HepG2 (cell line): ENCODE measurements around the gene CNTROB. TPM values are rescaled to one million over a fixed set of nuclear protein-coding genes. Genes with fewer than 3 reads are reported as not detected.

Source experiments
- ATAC-seq: fragments of 200-7000 bp; cut with Tn5 transposase; 3 replicates; pipeline ENCODE4 v1.9.1; 2020; ENCODE audit warnings: mild to moderate bottlenecking, moderate library complexity
- BruUV-seq: library from RNA; stranded (reverse); fragments of 400-500 nt; replicated peaks from 2 replicates; lab custom pipeline; 2021; lab: Mats Ljungman, UMichigan
- CTCF ChIA-PET: fragments of 300-600 bp; formaldehyde crosslinking; extraction: SDS; loops from one replicate; lab custom pipeline; 2021; ENCODE audit warnings: low total read pairs, inconsistent platforms, low intra/inter-chr PET ratio; lab: Yijun Ruan, JAX
- POLR2A ChIA-PET: fragments of 350-600 bp; sonication (Branson Sonifier 250); formaldehyde crosslinking; loops from one replicate; lab custom pipeline; 2020; ENCODE audit warnings: antibody characterized with exemption, inconsistent platforms; lab: Yijun Ruan, JAX
- DNase-seq: peaks from one replicate; pipeline ENCODE4 v3.0.0-alpha.2; 2015; ENCODE audit warnings: low spot score
- FAIRE-seq: peaks from 3 replicates; lab custom pipeline; 2011; peaks lifted over from hg19 to GRCh38; lab: Jason Lieb, UNC
- H2AFZ ChIP-seq: one replicate; pipeline ENCODE4 v1.6.1; 2011; ENCODE audit warnings: low read length, inconsistent platforms
- H3K27ac ChIP-seq: fragments of 300-600 bp; 3 replicates; pipeline ENCODE4 v1.8.0; 2011; ENCODE audit warnings: mixed run types, mild to moderate bottlenecking, mixed read lengths, low read length, inconsistent platforms; ENCODE audit not compliant: insufficient read depth; ENCODE audit errors: extremely low read length
- H3K27me3 ChIP-seq, 2 experiments: fragments of 200-600 bp in 1 of 2; 2 replicates in 1 of 2; 3 replicates in 1 of 2; pipeline versions ENCODE4 v1.6.0 to v1.8.0; 2011; ENCODE audit warnings: low read length in 2 of 2, mild to moderate bottlenecking in 2 of 2, moderate library complexity in 2 of 2, inconsistent platforms in 1 of 2; ENCODE audit not compliant: insufficient read depth in 2 of 2, control insufficient read depth in 1 of 2
- H3K36me3 ChIP-seq, 2 experiments: fragments of 200-600 bp in 1 of 2; replicated peaks in 1 of 2; 2 replicates in 1 of 2; 3 replicates in 1 of 2; pipeline versions ENCODE4 v1.5.1 to v1.8.0; 2011; ENCODE audit warnings: low read length in 2 of 2, inconsistent platforms in 1 of 2; ENCODE audit not compliant: insufficient read depth in 2 of 2, control insufficient read depth in 1 of 2
- H3K4me1 ChIP-seq: 2 replicates; pipeline ENCODE4 v1.5.1; 2012; ENCODE audit warnings: low read length, inconsistent platforms; ENCODE audit not compliant: insufficient read depth
- H3K4me2 ChIP-seq: 2 replicates; pipeline ENCODE4 v1.6.0; 2011; ENCODE audit warnings: low read depth, low read length, inconsistent platforms
- H3K4me3 ChIP-seq, 3 experiments: fragments of 200-600 bp in 1 of 3; sonication (generic), shearing (Covaris generic) in 1 of 3; replicated peaks in 1 of 3; 2 replicates each; pipeline ENCODE4 v1.5.1; 2011 to 2016; ENCODE audit warnings: low read length in 3 of 3, inconsistent platforms in 2 of 3, low read depth in 2 of 3, mild to moderate bottlenecking in 2 of 3, control low read depth in 1 of 3, mixed read lengths in 1 of 3; ENCODE audit not compliant: insufficient read depth in 1 of 3
- H3K79me2 ChIP-seq: one replicate; pipeline ENCODE4 v1.6.1; 2011; ENCODE audit warnings: low read length, inconsistent platforms; ENCODE audit not compliant: insufficient read depth
- H3K9ac ChIP-seq: 2 replicates; pipeline ENCODE4 v1.6.0; 2011; ENCODE audit warnings: mild to moderate bottlenecking, low read depth, low read length, inconsistent platforms; ENCODE audit not compliant: insufficient read depth
- H3K9me3 ChIP-seq: 2 replicates; pipeline ENCODE4 v1.5.1; 2012; ENCODE audit warnings: mild to moderate bottlenecking, low read length
- H4K20me1 ChIP-seq: 2 replicates; pipeline ENCODE4 v1.6.0; 2011; ENCODE audit warnings: inconsistent platforms, mild to moderate bottlenecking, low read length, moderate library complexity; ENCODE audit not compliant: insufficient read depth
- CREM ChIP-seq, 2 experiments: sonication (generic) in 1 of 2; formaldehyde crosslinking in 1 of 2; IDR thresholded peaks; 2 replicates each; pipeline versions ENCODE4 v1.4.0 to v1.6.1; 2016 to 2020; ENCODE audit warnings: antibody characterized with exemption in 1 of 2, mild to moderate bottlenecking in 1 of 2, missing genetic modification reagents in 1 of 2
- EHMT2 ChIP-seq: fragments of 200-600 bp; sonication (generic); IDR thresholded peaks from 2 replicates; pipeline ENCODE4 v1.7.0; 2017; ENCODE audit warnings: antibody characterized with exemption, low read depth, low read length, borderline replicate concordance
- RERE ChIP-seq: IDR thresholded peaks from 2 replicates; pipeline ENCODE4 v1.6.1; 2016; ENCODE audit warnings: low read depth, missing genetic modification reagents, missing compliant biosample characterization
- THAP7 ChIP-seq: sonication (generic); formaldehyde crosslinking; IDR thresholded peaks from 2 replicates; pipeline ENCODE4 v1.8.1; 2023; ENCODE audit warnings: mild to moderate bottlenecking, missing genetic modification reagents
- YEATS2 ChIP-seq: sonication (generic); formaldehyde crosslinking; IDR thresholded peaks from 2 replicates; pipeline ENCODE4 v1.4.0; 2020; ENCODE audit warnings: missing genetic modification reagents, borderline replicate concordance
- YY1 ChIP-seq: IDR thresholded peaks from 2 replicates; pipeline ENCODE4 v1.6.1; 2011; ENCODE audit warnings: low read length, low read depth, moderate library complexity, mild to moderate bottlenecking; ENCODE audit not compliant: insufficient read depth, insufficient replicate concordance
- ZNF232 ChIP-seq: sonication (generic); formaldehyde crosslinking; IDR thresholded peaks from 2 replicates; pipeline ENCODE4 v1.4.0; 2020; ENCODE audit warnings: missing genetic modification reagents, borderline replicate concordance
- ZNF326 ChIP-seq: sonication (generic); formaldehyde crosslinking; IDR thresholded peaks from 2 replicates; pipeline ENCODE4 v1.4.0; 2020; ENCODE audit warnings: missing genetic modification reagents, borderline replicate concordance
- ZNF737 ChIP-seq: sonication (generic); formaldehyde crosslinking; IDR thresholded peaks from 2 replicates; pipeline ENCODE4 v1.5.0; 2020; ENCODE audit warnings: missing genetic modification reagents, mild to moderate bottlenecking, borderline replicate concordance
- ZNF839 ChIP-seq: sonication (generic); formaldehyde crosslinking; IDR thresholded peaks from 2 replicates; pipeline ENCODE4 v1.4.0; 2020; ENCODE audit warnings: missing genetic modification reagents, mild to moderate bottlenecking, borderline replicate concordance
- ZSCAN25 ChIP-seq: sonication (generic); formaldehyde crosslinking; IDR thresholded peaks from 2 replicates; pipeline ENCODE4 v1.8.0; 2022; ENCODE audit warnings: mild to moderate bottlenecking, missing genetic modification reagents
- WGBS: methylation state at CpG from one replicate; pipeline ENCODE4 v1.1.6; 2017; ENCODE audit warnings: low lambda C conversion rate; 5-methylcytosine and 5-hydroxymethylcytosine counted together
- in situ Hi-C: cut with HindIII; loops from 2 replicates; pipeline ENCODE4 v1.10.0; 2017; ENCODE audit warnings: low pct_unique_long_range_greater_than_20kb; ENCODE audit not compliant: extremely low pct_ligation_motif_present
- intact Hi-C: fragments of 100-400 bp; cut with micrococcal nuclease; formaldehyde crosslinking; loops from one replicate; pipeline ENCODE4 v1.10.0; 2022; ENCODE audit not compliant: unreplicated experiment
- polyA plus RNA-seq, 8 experiments: library from polyadenylated mRNA; depleted of rRNA in 3 of 8; stranded (reverse) in 7 of 8; unstranded in 1 of 8; fragments of >200 nt; fragmentation: Illumina TruSeq in 4 of 8; extraction: Trizol in 4 of 8; gene quantifications; 2 replicates each; pipeline versions ENCODE4 v1.2.1 to v1.2.3, GENCODE V29; 2011 to 2016; ENCODE audit warnings: low read depth in 4 of 8, missing spikeins in 1 of 8, mixed read lengths in 1 of 8; ENCODE audit not compliant: insufficient read depth in 1 of 8
- total RNA-seq, 5 experiments: library from RNA; depleted of rRNA; stranded (reverse); fragments of >200 nt; fragmentation: Illumina TruSeq; extraction: Trizol; gene quantifications; 2 replicates each; pipeline ENCODE4 v1.2.3, GENCODE V29; 2016; ENCODE audit warnings: low read depth in 1 of 5
- TF ChIP-seq, protein P1 (sequence below): sonication (generic); formaldehyde crosslinking; IDR thresholded peaks from 2 replicates; pipeline ENCODE4 v1.4.0; 2020; ENCODE audit warnings: missing genetic modification reagents

The CNTROB gene
- total and polyA plus RNA-seq, 2 of the 13 experiments (the other 11 are each of a cell fraction or from before 2014, with no cell fraction given): 21.2 to 24.1 TPM

GRCh38 chr17:7931709-7932482 is at the start of gene CNTROB, which contains the start of gene TRAPPC1 (continued):
- TF ChIP-seq ZNF839 (CRISPR knock-in tag): 0 out of 2 replicates have a peak, but pooled peaks have one; percentile 28
- TF ChIP-seq ZNF232: 0 out of 2 replicates have a peak, but pooled peaks have one; percentile 57
- peak; percentile 91 for TF ChIP-seq CREM (IDR thresholded peaks at IDR 0.05)
- TF ChIP-seq CREM (CRISPR knock-in tag; IDR thresholded peaks at IDR 0.05): no peak
- TF ChIP-seq THAP7 (CRISPR knock-in tag): 0 out of 2 replicates have a peak, but pooled peaks have one; percentile 74
- TF ChIP-seq YEATS2: peak; percentile 86; the same call in 1 of the 2 replicates
- peak; percentile 86 for TF ChIP-seq ZSCAN25 (CRISPR knock-in tag)
- peak; percentile 7 for TF ChIP-seq YY1
- TF ChIP-seq EHMT2: no peak

GRCh38 chr17:7882629-7883028 is 49.4 kb upstream of the CNTROB start:
- no peak for ATAC-seq
- TF ChIP-seq ZNF326 (CRISPR knock-in tag) (no peak), ZNF737 (CRISPR knock-in tag) (no peak), RERE (CRISPR knock-in tag) (no peak)
- TF ChIP-seq, protein P1, sequence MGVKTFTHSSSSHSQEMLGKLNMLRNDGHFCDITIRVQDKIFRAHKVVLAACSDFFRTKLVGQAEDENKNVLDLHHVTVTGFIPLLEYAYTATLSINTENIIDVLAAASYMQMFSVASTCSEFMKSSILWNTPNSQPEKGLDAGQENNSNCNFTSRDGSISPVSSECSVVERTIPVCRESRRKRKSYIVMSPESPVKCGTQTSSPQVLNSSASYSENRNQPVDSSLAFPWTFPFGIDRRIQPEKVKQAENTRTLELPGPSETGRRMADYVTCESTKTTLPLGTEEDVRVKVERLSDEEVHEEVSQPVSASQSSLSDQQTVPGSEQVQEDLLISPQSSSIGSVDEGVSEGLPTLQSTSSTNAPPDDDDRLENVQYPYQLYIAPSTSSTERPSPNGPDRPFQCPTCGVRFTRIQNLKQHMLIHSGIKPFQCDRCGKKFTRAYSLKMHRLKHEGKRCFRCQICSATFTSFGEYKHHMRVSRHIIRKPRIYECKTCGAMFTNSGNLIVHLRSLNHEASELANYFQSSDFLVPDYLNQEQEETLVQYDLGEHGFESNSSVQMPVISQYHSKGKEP: no peak

More at GRCh38 chr17:7882629-7883028, 49.4 kb upstream of the CNTROB start:
- CTCF ChIA-PET: no interaction called here
- Histone ChIP-seq H2AFZ (no peak overlapping the region), H4K20me1 (no peaks in the 10 kb centered on the region), H3K36me3 (no peaks in the 10 kb centered on the region), H3K4me1 (peaks cover 40% of the 10 kb centered on the region), H3K9ac (no peak overlapping the region), H3K4me3 (no peak overlapping the region), H3K4me2 (no peak overlapping the region), H3K27me3 (peaks cover 1 to 22% of the 10 kb centered on the region in 2 experiments; a peak in 2 of 5 replicates), H3K79me2 (no peaks in the 10 kb centered on the region), H3K27ac (no peak overlapping the region), H3K9me3 (no peaks in the 10 kb centered on the region)
- in situ Hi-C loops: no loop called here
- no TSS peak for BruUV-seq
- no peak for DNase-seq
- 75% methylated on average over 3 of the region's 3 CpGs for WGBS
- POLR2A ChIA-PET: interaction anchor here (1.1 kb wide), 1 partner anchor 26 kb away, joined by 3 read pairs; the partner anchor contains the start of gene NAA38
- no peak for FAIRE-seq
- intact Hi-C loops: no loop called here
